A549 treated with AZD9567 at 1 μM for 4 hours (cell line): ENCODE results near the gene TRIM64. TPM values are rescaled to one million over a fixed set of nuclear protein-coding genes. Genes with fewer than 3 reads are reported as not detected.

ENCODE experiments used
- total RNA-seq: library from RNA; stranded (reverse); fragments of 200-300 nt; extraction: Qiagen RNA extraction; gene quantifications from 5 replicates; pipeline ENCODE4 v1.2.3, GENCODE V29; 2022; ENCODE audit not compliant: insufficient read depth

The TRIM64 gene
- not detected in 5 replicates for total RNA-seq

DNA sequence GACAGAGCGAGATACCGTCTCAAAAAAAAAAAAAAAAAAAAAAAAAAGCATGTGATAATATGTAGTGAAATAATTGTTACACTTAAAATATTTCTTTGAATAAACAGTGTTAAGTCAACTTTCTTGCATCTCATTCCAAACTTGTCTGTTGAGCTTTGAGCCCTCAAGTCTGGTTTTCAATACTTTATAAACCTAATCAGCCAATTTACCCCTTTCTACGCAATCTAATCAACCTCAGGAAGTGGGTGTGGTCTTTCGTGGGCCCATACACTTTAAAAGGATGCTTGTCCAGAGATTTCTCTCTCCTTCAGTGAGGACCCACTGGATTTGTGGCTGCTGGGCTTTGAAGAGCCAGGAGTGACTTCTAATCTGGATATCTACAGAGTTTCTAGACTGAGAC lies at the start of gene TRIM64:
TSS of gene TRIM64 (plus strand) at position 301 of the 400 bp plus-strand sequence. CDS start 2,467 bp downstream, outside the sequence.

GRCh38 chr11:89922195-89922660 lies 43.6 kb upstream of the TRIM64 start, which contains the start of gene TRIM49D1:
TSS of gene TRIM49D1 (minus strand) at chr11:89922245. CDS start at chr11:89917710, 4,535 bp downstream.

DNA sequence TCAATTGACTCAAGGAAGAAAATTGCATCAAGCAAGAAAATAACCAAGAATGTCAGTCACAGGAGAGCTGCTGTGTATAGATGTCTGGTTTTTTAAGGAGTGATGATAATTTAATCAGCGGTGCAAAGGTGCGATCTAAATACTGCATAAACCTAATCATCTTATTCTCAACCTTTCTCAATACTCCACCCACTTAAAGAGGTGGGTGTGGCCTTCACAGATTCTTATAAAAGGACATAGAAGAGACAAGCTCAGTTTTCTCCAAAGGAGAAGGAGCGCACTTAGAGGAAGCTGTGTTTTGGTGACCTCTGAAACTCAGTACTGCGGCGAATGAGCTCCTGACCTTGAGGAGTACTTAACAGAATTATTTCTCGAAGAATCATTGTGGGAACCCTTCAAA lies 42.1 kb upstream of the TRIM64 start, which contains the start of gene TRIM49D2:
TSS of gene TRIM49D2 (plus strand) at position 301 of the 400 bp plus-strand sequence. CDS start 2,698 bp downstream, outside the sequence.

Other genes with a start within 250 kb of the TRIM64 start
- not detected in 5 replicates for gene TRIM49, start 157.5 kb upstream of the TRIM64 start, total RNA-seq
- gene TRIM64B, start 87.5 kb upstream of the TRIM64 start, total RNA-seq, result not detected in 5 replicates
- gene TRIM49D1, start 43.8 kb upstream of the TRIM64 start, total RNA-seq, result 0.07 to 0.18 TPM (median 0.15 TPM) in 3 of 5 replicates, not detected in the others
- 0.07 TPM in 1 of 5 replicates, not detected in the others for gene TRIM49D2, start 42.0 kb upstream of the TRIM64 start, total RNA-seq
- gene TRIM49C, start 65.1 kb downstream of the TRIM64 start, total RNA-seq, result not detected in 5 replicates
- gene UBTFL1, start 119.9 kb downstream of the TRIM64 start, total RNA-seq, result not detected in 5 replicates
- 0.02 TPM in 1 of 5 replicates, not detected in the others for gene NAALAD2, start 168.6 kb downstream of the TRIM64 start, total RNA-seq